Vagina (tissue), 2 donors: Measurements from ENCODE around the gene SEBOX. TPM values are rescaled to one million over a fixed set of nuclear protein-coding genes. Genes with fewer than 3 reads are reported as not detected.

Experiments
- DNase-seq, 2 donors: peaks; one replicate each; pipeline ENCODE4 v3.0.0-alpha.2; 2017; ENCODE audit errors: extremely low spot score in 2 of 2
- H3K27ac ChIP-seq: fragments of 200-600 bp; sonication (generic); one replicate; pipeline ENCODE4 v1.5.1; 2019
- H3K27me3 ChIP-seq: fragments of 200-600 bp; sonication (generic); one replicate; pipeline ENCODE4 v1.5.1; 2019
- H3K36me3 ChIP-seq, 2 donors: fragments of 200-600 bp; sonication (generic); one replicate each; pipeline ENCODE4 v1.5.1; 2017 to 2019
- H3K4me1 ChIP-seq: fragments of 200-600 bp; sonication (generic); one replicate; pipeline ENCODE4 v1.5.1; 2019
- H3K4me3 ChIP-seq, 2 donors: fragments of 200-600 bp; sonication (generic); 1 replicate in 1 of 2; 2 replicates in 1 of 2; pipeline ENCODE4 v1.5.1; 2016 to 2019
- H3K9me3 ChIP-seq: fragments of 200-600 bp; sonication (generic); one replicate; pipeline ENCODE4 v1.5.1; 2019
- POLR2A ChIP-seq, 2 donors: fragments of 450-650 bp; IDR thresholded peaks; one replicate each; pipeline ENCODE4 v1.6.1; 2017; ENCODE audit warnings: antibody characterized with exemption in 2 of 2, mild to moderate bottlenecking in 2 of 2, moderate library complexity in 2 of 2
- POLR2AphosphoS5 ChIP-seq, 2 donors: sonication (generic); formaldehyde crosslinking; IDR thresholded peaks; one replicate each; pipeline ENCODE4 v1.9.0; 2017; ENCODE audit warnings: antibody characterized with exemption in 2 of 2, mild to moderate bottlenecking in 2 of 2, low read depth in 1 of 2; ENCODE audit not compliant: insufficient read depth in 1 of 2
- intact Hi-C: fragments of 100-400 bp; cut with DNase I; formaldehyde crosslinking; loops from one replicate; pipeline ENCODE4 v1.15.1; 2023
- total RNA-seq: library from RNA; depleted of rRNA; stranded (reverse); fragments of >200 nt; gene quantifications from one replicate; pipeline ENCODE4 v1.2.3, GENCODE V29; 2016
- TF ChIP-seq, protein P1 (sequence below), 3 experiments: fragments of 450-650 bp in 2 of 3; fragments of 200-600 bp in 1 of 3; sonication (generic) in 1 of 3; IDR thresholded peaks; one replicate each; pipeline ENCODE4 v1.5.1; 2017 to 2019; ENCODE audit warnings: antibody characterized with exemption in 3 of 3, mild to moderate bottlenecking in 2 of 3, moderate library complexity in 2 of 3

SEBOX gene
- total RNA-seq, 1 donor from 2014 or later, result not detected

DNA sequence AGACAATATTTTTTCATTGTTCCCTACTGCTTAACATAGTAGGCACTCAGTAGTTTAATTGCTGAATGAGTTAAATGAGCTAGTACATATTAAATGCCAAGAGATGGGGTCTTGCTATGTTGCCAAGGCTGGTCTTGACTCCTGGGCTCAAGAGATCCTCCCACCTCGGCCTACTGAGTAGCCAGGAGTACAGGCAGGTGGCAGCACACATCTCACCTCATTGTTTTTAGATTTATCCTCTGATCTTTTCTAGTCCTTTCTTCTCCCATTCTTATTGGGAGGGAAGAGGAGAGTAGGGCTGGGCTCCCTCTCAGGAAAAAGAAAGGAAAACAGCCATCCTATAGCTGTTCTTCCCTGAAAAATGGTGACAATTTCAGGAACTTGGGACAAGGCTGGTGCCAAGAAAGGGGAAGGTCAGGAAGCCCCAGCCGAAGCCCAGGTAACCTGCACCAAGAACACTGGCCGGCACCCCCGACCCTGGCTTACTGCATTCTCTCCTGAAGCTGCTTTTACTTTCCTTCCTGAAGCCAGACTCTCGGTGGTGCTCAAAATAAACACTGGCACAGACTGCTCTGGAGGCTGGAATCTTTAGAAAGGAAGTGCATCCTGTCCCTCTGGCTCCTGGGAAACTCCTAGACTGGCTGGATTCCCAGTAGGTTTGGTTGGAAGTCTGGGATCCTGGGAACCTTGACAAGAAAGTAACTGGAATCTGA, 26.8 kb downstream of the SEBOX start:
- H3K36me3 ChIP-seq, result peaks cover 0 to 41% of the 10 kb centered on the region in 2 donors
- H3K4me1 ChIP-seq, result peaks cover 62% of the 10 kb centered on the region
- peak overlapping the region; percentile 37 for H3K27ac ChIP-seq
- intact Hi-C loops, result no loop called here
- no peak overlapping the region for H3K4me3 ChIP-seq
- H3K27me3 ChIP-seq, result no peaks in the 10 kb centered on the region
- no peak for DNase-seq
- H3K9me3 ChIP-seq, result no peaks in the 10 kb centered on the region
- no peak for TF ChIP-seq POLR2AphosphoS5 (IDR thresholded peaks at IDR 0.05; ENCODE audit: insufficient read depth in 1 of 2, low read depth in 1 of 2)
- TF ChIP-seq POLR2A (IDR thresholded peaks at IDR 0.05), result no peak
- TF ChIP-seq, protein P1, sequence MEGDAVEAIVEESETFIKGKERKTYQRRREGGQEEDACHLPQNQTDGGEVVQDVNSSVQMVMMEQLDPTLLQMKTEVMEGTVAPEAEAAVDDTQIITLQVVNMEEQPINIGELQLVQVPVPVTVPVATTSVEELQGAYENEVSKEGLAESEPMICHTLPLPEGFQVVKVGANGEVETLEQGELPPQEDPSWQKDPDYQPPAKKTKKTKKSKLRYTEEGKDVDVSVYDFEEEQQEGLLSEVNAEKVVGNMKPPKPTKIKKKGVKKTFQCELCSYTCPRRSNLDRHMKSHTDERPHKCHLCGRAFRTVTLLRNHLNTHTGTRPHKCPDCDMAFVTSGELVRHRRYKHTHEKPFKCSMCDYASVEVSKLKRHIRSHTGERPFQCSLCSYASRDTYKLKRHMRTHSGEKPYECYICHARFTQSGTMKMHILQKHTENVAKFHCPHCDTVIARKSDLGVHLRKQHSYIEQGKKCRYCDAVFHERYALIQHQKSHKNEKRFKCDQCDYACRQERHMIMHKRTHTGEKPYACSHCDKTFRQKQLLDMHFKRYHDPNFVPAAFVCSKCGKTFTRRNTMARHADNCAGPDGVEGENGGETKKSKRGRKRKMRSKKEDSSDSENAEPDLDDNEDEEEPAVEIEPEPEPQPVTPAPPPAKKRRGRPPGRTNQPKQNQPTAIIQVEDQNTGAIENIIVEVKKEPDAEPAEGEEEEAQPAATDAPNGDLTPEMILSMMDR (IDR thresholded peaks at IDR 0.05), result no peak

DNA sequence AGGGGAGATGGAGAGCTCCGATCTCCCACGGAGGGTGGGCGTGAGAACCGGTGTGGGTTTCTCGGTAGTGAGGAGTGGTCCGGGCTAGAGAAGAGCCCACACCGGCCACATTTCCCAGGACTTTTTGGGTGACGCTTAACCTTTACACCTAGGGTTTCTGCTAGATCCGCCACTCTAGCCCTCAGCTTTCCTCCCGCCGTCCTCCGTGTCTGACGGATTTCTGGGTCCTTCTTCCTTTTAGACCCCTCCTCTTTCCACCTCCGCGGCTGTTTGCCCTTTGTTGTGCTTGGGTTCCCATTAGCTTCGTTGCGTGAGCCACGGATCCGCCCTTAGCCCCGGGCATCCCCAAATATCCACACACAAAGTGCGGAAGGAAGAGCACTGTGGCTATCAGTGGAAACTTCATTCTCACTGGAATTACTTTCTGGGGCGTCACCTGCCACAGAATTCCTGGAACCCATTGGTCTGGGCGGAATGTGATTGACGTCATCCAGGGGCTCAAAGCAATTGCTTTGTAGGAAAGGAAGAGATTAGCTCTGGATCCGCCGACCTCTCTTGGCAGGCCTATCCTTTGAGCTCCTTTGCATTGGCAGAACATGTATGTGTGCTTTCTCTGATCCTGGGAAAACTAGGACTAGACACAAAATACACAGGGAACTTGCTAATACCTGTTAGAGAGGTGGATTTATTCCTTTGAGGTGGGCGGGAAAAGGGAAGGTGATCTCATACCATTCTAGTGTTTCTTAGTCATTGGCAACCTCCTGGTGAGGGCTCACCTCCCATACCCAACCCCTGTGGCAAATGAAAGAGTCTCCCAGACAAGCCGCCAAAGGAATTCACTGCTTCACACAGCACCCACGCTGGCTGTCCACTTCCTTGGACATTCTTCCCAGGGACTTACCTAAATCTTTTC, 28.8 kb downstream of the SEBOX start:
- peak in 1 of 2 donors; percentile 90 for DNase-seq
- intact Hi-C loops, result no loop called here
- H3K27me3 ChIP-seq, result no peaks in the 10 kb centered on the region
- no peaks in the 10 kb centered on the region for H3K9me3 ChIP-seq
- H3K36me3 ChIP-seq, result peaks cover 0 to 29% of the 10 kb centered on the region in 2 donors
- TF ChIP-seq, protein P1 (IDR thresholded peaks at IDR 0.05), result no peak
- TF ChIP-seq POLR2A (IDR thresholded peaks at IDR 0.05) (no peak), POLR2AphosphoS5 (IDR thresholded peaks at IDR 0.05; ENCODE audit: insufficient read depth in 1 of 2, low read depth in 1 of 2) (peak; percentile 46 to 55)
- peaks cover 66% of the 10 kb centered on the region for H3K4me1 ChIP-seq
- H3K27ac ChIP-seq, result peak overlapping the region; percentile 94
- peak overlapping the region; percentile 86 to 93 for H3K4me3 ChIP-seq

DNA sequence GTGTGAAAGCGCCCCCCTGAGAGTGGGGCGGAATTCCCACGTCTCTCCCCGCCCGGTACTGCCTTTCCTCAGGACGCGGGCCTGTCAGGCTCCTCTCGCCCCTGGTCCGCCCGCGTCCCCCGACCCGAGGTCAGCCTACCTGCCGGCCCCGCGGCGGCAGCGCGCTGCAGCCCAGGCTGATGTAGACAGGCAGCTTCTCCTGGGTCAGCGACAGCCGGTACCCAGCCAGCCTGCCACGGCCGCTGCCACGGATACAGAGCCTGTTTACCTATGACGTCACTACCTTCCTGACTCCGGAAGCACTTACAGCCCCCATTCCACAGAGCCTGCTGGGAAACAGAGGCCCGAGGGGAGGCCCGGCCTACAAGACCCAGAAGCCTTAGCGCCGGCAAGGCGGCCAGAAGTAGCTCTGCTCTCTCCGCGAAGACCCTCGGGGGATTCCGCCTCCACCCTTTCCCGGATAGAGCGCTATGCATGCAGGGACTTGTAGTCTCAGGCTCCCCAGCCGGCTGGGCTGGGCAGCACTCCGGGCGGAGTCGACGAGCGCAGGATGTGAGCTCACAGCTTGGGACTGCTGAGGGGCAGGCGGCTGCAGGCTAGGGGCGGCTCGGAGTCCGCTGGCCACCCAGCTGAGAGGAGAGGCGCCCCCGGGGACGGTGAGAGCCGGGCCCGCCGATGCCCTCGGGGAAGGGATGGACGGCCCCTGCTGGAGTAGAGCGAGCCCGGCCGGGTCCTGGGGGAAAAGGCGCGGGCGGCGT, 29.6 kb downstream of the SEBOX start, which contains the start of the genes IFT20 and TNFAIP1:
TSS of gene IFT20 (minus strand) at position 272 of the 758 bp plus-strand sequence. CDS start 3,487 bp downstream, outside the sequence.
TSS of gene TNFAIP1 (plus strand) at position 561 of the 758 bp plus-strand sequence. CDS start 3,761 bp downstream, outside the sequence.
- no peaks in the 10 kb centered on the region for H3K27me3 ChIP-seq
- peaks cover 0 to 29% of the 10 kb centered on the region in 2 donors for H3K36me3 ChIP-seq
- H3K4me3 ChIP-seq, result peak within 1 kb of the TSS; percentile 86 to 93
- TF ChIP-seq POLR2AphosphoS5 (IDR thresholded peaks at IDR 0.05; ENCODE audit: insufficient read depth in 1 of 2, low read depth in 1 of 2) (peak; percentile 99 to 100), POLR2A (IDR thresholded peaks at IDR 0.05) (peak in 1 of 2 donors; percentile 91)
- TF ChIP-seq, protein P1 (IDR thresholded peaks at IDR 0.05), result peak in 1 of 3 experiments; percentile 33
- no peaks in the 10 kb centered on the region for H3K9me3 ChIP-seq
- intact Hi-C loops, result no loop called here
- peaks cover 66% of the 10 kb centered on the region for H3K4me1 ChIP-seq
- peak; percentile 99 to 100 for DNase-seq
- peak within 1 kb of the TSS; percentile 94 for H3K27ac ChIP-seq

DNA sequence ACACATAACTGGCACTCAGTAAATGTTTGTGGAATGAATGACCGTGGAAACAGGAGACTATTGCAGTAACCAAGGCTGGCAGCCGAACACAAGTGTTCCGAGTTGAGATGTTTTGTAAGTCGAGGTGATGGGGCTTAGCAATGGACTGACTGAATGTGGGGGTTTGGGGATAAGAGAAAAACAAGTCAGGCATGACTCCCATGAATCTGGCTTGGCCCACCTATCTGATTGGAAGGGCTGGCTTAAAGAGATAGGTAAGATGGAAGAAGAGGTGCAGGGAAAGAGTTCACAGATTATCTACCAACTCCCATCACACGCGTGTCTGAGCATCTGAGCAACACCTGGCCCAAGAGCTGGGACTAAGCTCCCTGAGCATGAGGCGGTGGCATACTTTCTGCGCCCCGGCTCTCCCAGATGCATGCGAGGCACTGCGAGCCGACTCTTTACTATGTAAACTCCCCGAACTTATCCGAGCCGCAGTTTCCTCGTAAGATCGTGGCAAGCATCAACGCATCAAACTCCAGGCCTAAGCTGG, 30.3 kb downstream of the SEBOX start:
- Histone ChIP-seq H3K36me3 (peaks cover 0 to 22% of the 10 kb centered on the region in 2 donors), H3K4me1 (peaks cover 59% of the 10 kb centered on the region), H3K27ac (peak overlapping the region; percentile 94), H3K27me3 (no peaks in the 10 kb centered on the region), H3K4me3 (peak overlapping the region; percentile 86 to 93), H3K9me3 (no peaks in the 10 kb centered on the region)
- no peak for DNase-seq
- intact Hi-C loops, result no loop called here
- TF ChIP-seq, protein P1 (IDR thresholded peaks at IDR 0.05), result no peak
- TF ChIP-seq POLR2AphosphoS5 (IDR thresholded peaks at IDR 0.05; ENCODE audit: insufficient read depth in 1 of 2, low read depth in 1 of 2) (no peak), POLR2A (IDR thresholded peaks at IDR 0.05) (no peak)
